Neural progenitor cell (in vitro differentiated cells): Measurements from ENCODE around the gene ALDH1A3.

Experiments used
- CTCF ChIP-seq: fragments of 200-600 bp; sonication (generic); IDR thresholded peaks from 2 replicates; pipeline ENCODE4 v1.5.1; 2017; ENCODE audit warnings: antibody characterized with exemption, mild to moderate bottlenecking
- EZH2phosphoT487 ChIP-seq: fragments of 200-600 bp; sonication (generic); IDR thresholded peaks from 2 replicates; pipeline ENCODE4 v1.6.1; 2017; ENCODE audit warnings: antibody characterized with exemption

- no peak for TF ChIP-seq CTCF
- no peak for TF ChIP-seq EZH2phosphoT487
Measured at GRCh38 chr15:100859970-100860828, 19.4 kb upstream of the ALDH1A3 start.
